HG02973 (cell line): ENCODE data around the gene PRPF40B.
"Not testable (repeated sequence)": the region's sequence is repeated elsewhere in the genome, so short reads cannot be mapped to it uniquely, and the experiment has no call there.

Experiments used
- ATAC-seq: cut with Tn5 transposase; IDR thresholded peaks from one replicate; pipeline ENCODE4 v1.9.1; 2021; ENCODE audit warnings: moderate library complexity; ENCODE audit not compliant: unreplicated experiment

The PRPF40B gene

DNA sequence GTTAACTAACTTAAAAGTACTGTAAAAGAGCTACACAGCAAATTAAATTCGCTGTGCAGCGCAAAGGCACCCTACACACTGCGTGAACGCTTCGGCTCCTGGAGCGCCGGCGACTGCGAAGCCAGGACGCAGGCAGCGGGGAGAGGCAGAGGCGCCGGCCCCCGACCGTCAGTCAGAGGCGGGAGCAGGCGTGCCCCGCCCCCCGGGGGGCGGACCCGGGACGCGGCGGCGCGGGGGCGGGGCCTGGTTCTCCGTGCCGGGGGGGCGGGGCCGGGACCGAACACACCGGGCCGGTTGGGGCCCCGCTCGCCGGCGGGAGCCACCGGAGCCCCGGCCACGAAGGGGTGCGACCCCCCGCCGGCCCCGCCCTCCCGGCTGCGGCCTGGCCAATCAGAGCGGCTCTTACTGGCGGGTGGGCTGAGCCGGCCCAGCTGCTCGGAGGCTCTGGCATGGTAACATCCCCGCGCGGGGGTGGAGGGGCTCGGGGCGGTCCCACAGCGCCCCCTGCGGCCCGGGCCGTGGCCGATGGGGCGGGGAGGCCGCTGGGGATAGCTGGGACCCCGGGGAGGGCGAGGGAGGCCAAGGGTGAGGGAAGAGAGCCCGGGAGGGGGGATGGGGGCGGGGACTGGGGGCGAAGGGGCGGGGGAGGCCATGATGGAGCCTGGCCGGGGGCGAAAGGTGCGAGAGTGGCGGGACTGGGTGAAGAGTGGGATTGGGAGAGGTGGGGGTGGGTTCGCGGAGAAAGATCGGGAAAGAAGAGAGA, at the start of gene PRPF40B:
Gene PRPF40B (plus strand): TSS at position 420 of the 763 bp plus-strand sequence. CDS start 30 bp downstream, at position 450.
- ATAC-seq: peak; percentile 67

DNA sequence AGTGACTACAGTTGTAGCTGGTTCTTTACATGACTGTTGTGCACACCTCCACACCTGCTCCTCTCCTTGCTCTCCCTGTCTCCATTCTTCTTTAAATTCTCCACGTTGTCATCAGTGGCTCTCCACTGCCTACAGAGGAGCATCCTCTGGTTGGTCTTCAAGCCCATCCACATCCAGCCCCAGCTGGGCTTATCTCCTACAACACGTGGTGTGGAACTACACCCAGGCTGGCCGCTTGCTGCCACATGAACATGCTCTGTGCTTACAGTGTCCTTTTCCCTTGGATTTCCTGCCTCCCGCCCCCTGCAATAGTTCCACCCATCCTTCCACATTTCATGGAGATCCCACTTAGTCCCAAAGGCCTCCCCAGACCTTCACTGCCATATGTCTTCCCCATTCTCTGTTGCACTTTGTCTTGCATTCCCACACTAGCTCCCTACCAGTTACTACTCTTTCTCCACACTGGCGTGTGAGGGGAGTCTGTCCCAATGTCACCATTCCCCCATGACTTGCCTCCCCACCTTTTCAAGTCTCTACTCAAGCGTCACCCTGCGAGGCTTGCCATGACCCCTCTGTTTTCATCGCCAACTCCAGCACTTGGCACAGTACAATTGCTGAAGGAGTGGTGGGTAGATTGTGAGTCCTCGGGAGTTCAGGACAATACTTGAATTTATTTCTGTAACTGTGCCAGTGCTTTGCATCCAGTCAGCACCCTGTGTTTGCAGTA, 45.6 kb upstream of the PRPF40B start:
- no peak for ATAC-seq

- ATAC-seq: no peak
Observed at GRCh38 chr12:49578471-49579112, 44.8 kb upstream of the PRPF40B start.

GRCh38 chr12:49580572-49581535, 42.5 kb upstream of the PRPF40B start:
- no peak for ATAC-seq

DNA sequence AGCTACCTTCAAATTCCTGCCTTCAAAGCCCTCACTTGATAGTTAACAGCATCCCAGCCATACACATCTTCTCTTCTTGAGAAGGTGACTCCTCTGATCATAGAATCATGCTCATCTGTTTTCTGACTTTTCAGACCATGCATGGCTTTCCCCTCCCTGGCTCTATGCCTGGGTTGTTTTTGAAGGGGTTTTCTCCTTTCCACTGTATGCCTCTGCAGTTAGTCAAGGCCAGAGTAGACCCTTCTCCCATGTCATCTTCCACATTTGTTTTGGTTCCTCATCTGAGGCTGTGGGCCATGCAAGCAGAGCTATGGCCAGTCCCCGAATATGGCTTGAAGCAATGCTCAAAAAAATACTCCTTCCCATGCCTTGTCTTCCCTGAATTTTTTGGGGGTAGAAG, 41.2 kb upstream of the PRPF40B start:
- ATAC-seq: no peak

DNA sequence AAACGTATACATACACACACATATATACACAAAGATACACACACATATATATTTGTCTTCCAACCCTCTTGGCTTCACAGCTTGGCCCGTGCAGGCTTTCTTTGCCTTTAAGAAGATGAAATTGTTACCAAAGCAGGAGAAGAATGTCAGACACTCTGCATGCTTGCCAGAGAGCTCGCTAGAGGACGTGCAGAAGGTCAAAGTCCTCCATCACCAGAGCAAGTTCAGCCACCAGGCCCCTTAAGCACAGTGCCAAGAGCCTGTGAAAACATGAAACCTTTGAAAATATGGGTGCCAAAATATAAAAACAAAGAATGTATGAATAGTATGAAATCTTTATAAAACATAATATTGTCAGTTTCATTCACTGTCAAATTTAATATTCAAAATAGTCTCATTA, 40.5 kb upstream of the PRPF40B start:
- ATAC-seq: no peak

DNA sequence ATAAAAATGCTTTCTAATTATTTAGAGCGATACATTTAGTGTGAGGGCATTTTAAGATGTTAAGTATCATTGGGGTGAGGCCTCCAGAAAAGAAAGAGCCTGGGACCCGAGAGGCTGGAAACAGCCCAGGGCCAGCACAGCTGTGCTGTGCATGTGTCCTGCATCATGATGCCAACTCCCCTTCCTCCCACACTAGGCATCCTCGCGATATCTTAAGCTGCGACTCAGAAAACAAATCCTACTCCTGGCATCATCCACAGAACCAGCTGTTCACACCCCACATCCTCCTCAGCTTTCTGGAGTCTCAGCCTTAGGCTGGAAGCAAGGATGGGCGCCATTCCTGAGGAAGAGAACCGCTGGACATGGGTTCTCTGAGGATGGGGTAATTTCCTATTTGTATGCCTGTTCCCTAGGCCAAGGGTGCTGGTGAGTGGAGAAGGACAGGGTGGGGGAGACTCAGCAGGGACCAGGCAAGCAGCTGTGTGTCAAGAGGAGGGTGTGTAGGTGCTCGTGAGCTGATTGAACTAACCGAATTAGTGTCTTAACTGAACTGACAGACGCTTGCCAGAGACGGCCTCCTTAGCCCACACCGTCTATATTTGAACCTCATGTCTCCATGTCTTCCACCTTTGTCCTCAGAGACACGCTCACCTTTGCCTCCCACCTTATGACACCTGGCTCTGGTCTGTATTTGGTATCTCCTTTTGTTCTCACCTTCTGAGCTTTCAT, 39.8 kb upstream of the PRPF40B start:
- ATAC-seq: no peak

GRCh38 chr12:49584591-49584990, 38.8 kb upstream of the PRPF40B start:
- ATAC-seq: no peak

- ATAC-seq: no peak
Observed at GRCh38 chr12:49585477-49586459, 37.6 kb upstream of the PRPF40B start.

DNA sequence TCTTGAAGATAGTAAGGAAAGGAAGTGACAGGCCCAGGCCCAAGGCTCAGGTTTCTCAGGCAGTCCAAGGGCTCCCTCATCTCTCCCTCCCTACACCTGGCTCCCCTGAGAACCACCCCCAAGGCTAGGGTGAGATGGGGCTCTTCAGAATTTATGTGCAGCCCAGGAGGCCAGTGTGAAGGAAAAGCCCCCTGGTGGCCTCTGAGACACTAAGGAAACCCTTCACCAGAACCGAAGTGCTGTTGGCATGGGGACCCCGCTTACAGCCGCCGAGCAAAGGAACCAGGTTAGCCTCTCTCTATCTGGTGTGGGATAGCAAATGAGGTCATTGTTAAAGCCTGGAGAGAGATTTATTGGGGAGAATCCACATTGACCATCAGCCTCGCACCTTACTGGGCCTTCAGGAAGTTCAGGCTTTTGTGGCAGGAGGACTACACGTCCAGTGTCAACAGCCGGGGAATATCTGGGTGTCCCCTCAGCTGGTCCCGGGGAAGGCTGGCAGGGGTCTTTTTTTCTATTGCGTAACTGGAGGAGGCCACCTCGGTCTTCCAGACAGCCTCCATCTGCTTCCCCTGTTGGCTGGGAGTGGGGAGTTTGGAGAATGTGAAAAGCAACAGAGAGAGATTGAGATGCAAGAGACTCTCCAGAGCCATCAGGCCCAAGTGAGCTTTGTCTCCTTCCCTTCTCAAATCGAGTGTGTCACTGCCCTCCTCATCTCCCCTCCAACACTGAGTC, 36.0 kb upstream of the PRPF40B start:
- ATAC-seq: no peak

DNA sequence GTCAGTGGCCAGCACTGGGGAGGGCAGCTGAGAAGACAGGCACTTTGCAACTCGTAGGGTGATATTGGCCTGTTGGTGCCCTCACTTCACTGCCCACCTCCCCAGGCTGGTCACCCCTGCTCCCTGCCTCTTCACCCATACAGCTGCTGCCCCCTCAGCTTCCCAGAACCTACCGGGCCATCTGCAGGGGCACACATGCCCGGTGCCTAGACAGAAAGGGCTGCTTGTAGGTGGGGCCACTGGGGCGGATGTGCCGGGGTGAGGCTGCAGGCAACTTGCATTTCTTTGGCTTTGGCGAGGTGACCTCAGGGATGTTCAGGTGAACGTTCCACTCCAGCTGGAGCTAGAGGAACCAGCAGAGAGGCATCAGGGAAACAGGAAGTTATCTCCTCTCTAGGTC, 35.1 kb upstream of the PRPF40B start:
- no peak for ATAC-seq

- ATAC-seq: no peak
Observed at GRCh38 chr12:49588721-49589516, 34.4 kb upstream of the PRPF40B start.

DNA sequence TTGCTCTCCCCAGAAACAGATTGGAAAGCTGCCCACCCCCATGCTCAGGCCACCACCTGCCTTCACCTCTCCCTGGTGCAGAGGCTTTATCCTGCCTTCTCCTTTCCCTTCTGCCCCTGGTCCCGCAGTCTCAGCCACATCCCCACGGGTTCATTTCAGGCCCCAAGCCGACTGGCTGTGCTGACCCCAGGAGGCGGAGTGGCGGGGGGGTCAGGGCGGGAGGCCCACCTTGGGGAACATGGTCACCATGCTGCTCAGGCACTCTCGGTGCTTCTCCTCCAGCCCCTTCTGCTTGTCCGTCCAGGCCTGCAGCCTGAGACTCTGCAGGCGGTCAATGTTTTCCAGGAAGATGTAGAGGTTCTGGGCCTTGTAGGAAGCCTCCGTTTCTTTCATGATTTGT, 24.8 kb upstream of the PRPF40B start:
- ATAC-seq: no peak

DNA sequence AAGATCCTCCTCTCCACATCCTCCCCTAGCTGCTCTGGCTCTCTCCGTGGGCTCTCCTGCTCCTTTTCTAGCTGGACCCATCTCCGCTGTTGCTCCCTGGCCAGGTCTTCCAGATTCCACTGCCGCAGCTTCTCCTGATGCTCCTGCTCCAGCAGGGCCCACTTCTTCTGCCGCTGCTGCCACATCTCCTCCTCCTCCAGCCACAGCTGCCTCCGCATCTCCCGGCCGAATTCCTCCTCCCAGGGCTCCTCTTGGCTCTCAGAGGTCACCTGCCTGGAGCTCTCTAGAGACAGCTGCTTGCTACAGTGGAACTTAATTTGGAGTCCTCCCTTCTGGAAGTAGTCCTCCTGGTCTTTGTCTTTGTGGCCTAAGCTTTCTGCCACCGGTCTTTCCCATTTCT, 23.4 kb upstream of the PRPF40B start:
- no peak for ATAC-seq

DNA sequence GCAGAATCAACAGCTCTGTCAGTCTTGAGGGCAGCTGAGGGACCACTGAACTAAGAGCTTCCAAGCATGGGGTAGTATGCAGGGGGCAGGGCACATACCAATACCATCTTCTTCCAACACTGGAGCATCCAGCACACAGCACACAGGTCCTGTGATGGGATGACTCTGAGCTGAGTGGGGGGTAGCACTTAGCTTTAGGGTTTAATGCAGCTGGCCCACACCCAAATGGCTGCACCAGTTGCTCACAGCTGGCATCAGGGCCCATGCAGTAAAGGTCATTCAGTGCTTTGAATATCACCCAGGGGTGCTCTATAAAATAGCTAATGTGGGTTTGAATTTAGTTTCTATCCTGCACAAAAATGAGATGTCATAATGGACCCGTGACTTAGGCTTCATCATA, 19.6 kb upstream of the PRPF40B start:
- ATAC-seq: no peak

- ATAC-seq: no peak
Observed at GRCh38 chr12:49604856-49605255, 18.5 kb upstream of the PRPF40B start.

DNA sequence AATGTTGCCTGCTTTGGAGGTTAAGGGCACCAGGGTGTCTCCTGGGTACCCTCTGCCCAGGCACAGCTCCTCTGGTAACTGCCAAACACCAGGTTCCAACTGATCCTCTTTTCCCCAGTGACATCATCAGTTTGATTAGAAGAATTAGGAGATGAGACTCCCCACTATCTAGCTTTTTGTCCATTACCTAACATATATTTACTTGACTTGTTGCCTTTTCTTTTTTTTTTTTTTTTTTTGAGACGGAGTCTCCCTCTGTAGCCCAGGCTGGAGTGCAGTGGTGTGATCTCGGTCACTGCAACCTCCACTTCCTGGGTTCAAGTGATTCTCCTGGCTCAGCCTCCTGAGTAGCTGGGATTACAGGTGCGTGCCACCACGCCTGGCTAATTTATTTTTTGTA, 17.8 kb upstream of the PRPF40B start, which contains the start of gene FAM186B:
Gene FAM186B (minus strand): TSS at position 101 of the 400 bp plus-strand sequence. CDS start 162 bp downstream, outside the sequence.
- ATAC-seq: not testable (repeated sequence)
